HEK293 (cell line): ENCODE results near the gene PEX10.

ENCODE experiments used
- CTCF ChIA-PET: fragments of 350-600 bp; formaldehyde crosslinking; extraction: SDS; loops from one replicate; lab custom pipeline; 2021; ENCODE audit warnings: antibody characterized with exemption; lab: Yijun Ruan, JAX
- POLR2A ChIA-PET: fragments of 300-600 bp; formaldehyde crosslinking; extraction: SDS; loops from one replicate; lab custom pipeline; 2020; ENCODE audit warnings: antibody characterized with exemption, inconsistent platforms; lab: Yijun Ruan, JAX
- H3K27ac ChIP-seq: fragments of 200-500 bp; sonication (Bioruptor generic); 2 replicates; pipeline ENCODE4 v1.5.1; 2014; ENCODE audit warnings: low read depth, low read length, control low read depth, inconsistent platforms; ENCODE audit errors: extremely low read depth
- H3K36me3 ChIP-seq, 2 experiments: fragments of 200-500 bp in 1 of 2; sonication (Bioruptor generic) in 1 of 2; 1 replicate in 1 of 2; 2 replicates in 1 of 2; pipeline ENCODE4 v1.5.1; 2014 to 2017; ENCODE audit warnings: inconsistent platforms in 2 of 2, low read length in 2 of 2; ENCODE audit not compliant: control insufficient read depth in 2 of 2, insufficient read depth in 1 of 2
- H3K4me1 ChIP-seq: fragments of 200-500 bp; sonication (Bioruptor generic); 2 replicates; pipeline ENCODE4 v1.5.1; 2014; ENCODE audit warnings: mild to moderate bottlenecking, low read length, inconsistent platforms; ENCODE audit not compliant: control insufficient read depth, insufficient read depth
- H3K4me3 ChIP-seq: 2 replicates; pipeline ENCODE4 v1.5.1; 2011; ENCODE audit warnings: low read depth, mild to moderate bottlenecking, control low read depth, low read length, moderate library complexity
- H3K9me3 ChIP-seq: fragments of 200-500 bp; sonication (Bioruptor generic); 2 replicates; pipeline ENCODE4 v1.5.1; 2014; ENCODE audit warnings: low read depth, low read length, inconsistent platforms; ENCODE audit not compliant: control insufficient read depth, insufficient read depth
- KLF1 ChIP-seq: fragments of 450-650 bp; formaldehyde crosslinking; IDR thresholded peaks from 2 replicates; pipeline ENCODE4 v1.5.1; 2016; ENCODE audit warnings: missing biosample characterization, missing genetic modification characterization
- KLF9 ChIP-seq: fragments of 450-650 bp; formaldehyde crosslinking; IDR thresholded peaks from 2 replicates; pipeline ENCODE4 v1.5.1; 2016; ENCODE audit warnings: missing biosample characterization, missing genetic modification characterization, low read depth
- WT1 ChIP-seq: fragments of 450-650 bp; formaldehyde crosslinking; IDR thresholded peaks from 2 replicates; pipeline ENCODE4 v1.5.1; 2016; ENCODE audit warnings: missing biosample characterization, missing genetic modification characterization
- ZFHX2 ChIP-seq: fragments of 450-650 bp; formaldehyde crosslinking; conservative IDR thresholded peaks from 2 replicates; pipeline ENCODE4 v1.5.1; 2016; ENCODE audit warnings: missing biosample characterization, missing genetic modification characterization
- ZFP41 ChIP-seq: fragments of 450-650 bp; formaldehyde crosslinking; IDR thresholded peaks from 2 replicates; pipeline ENCODE4 v1.5.1; 2016; ENCODE audit warnings: missing biosample characterization, missing genetic modification characterization, borderline replicate concordance
- ZNF10 ChIP-seq: fragments of 450-650 bp; formaldehyde crosslinking; IDR thresholded peaks from 2 replicates; pipeline ENCODE4 v1.5.1; 2017; ENCODE audit warnings: missing biosample characterization, missing genetic modification characterization
- ZNF133 ChIP-seq: fragments of 450-650 bp; formaldehyde crosslinking; IDR thresholded peaks from 2 replicates; pipeline ENCODE4 v1.5.1; 2016; ENCODE audit warnings: missing biosample characterization, missing genetic modification characterization
- ZNF501 ChIP-seq: fragments of 450-650 bp; formaldehyde crosslinking; IDR thresholded peaks from 2 replicates; pipeline ENCODE4 v1.5.1; 2016; ENCODE audit warnings: missing biosample characterization, missing genetic modification characterization
- ZNF549 ChIP-seq: fragments of 450-650 bp; IDR thresholded peaks from 2 replicates; pipeline ENCODE4 v1.5.1; 2018; ENCODE audit warnings: missing biosample characterization, missing genetic modification characterization, mild to moderate bottlenecking, inconsistent platforms, moderate library complexity
- ZNF624 ChIP-seq: fragments of 450-650 bp; formaldehyde crosslinking; IDR thresholded peaks from 2 replicates; pipeline ENCODE4 v1.5.1; 2017; ENCODE audit warnings: missing biosample characterization, missing genetic modification characterization
- ZNF660 ChIP-seq: fragments of 450-650 bp; IDR thresholded peaks from 2 replicates; pipeline ENCODE4 v1.5.1; 2018; ENCODE audit warnings: missing biosample characterization, mild to moderate bottlenecking, missing genetic modification characterization
- TF ChIP-seq, protein P1 (sequence below): fragments of 450-650 bp; formaldehyde crosslinking; IDR thresholded peaks from 2 replicates; pipeline ENCODE4 v1.5.1; 2016; ENCODE audit warnings: missing biosample characterization, missing genetic modification characterization
- TF ChIP-seq, protein P2 (sequence below): fragments of 450-650 bp; formaldehyde crosslinking; IDR thresholded peaks from 2 replicates; pipeline ENCODE4 v1.5.1; 2016; ENCODE audit warnings: missing biosample characterization, missing genetic modification characterization
- TF ChIP-seq, protein P3 (sequence below): fragments of 450-650 bp; formaldehyde crosslinking; optimal IDR thresholded peaks from 2 replicates; pipeline ENCODE3; 2016; ENCODE audit warnings: missing biosample characterization, mild to moderate bottlenecking, missing genetic modification characterization
- TF ChIP-seq, protein P4 (sequence below): fragments of 450-650 bp; formaldehyde crosslinking; IDR thresholded peaks from 2 replicates; pipeline ENCODE4 v1.5.1; 2016; ENCODE audit warnings: missing biosample characterization, missing genetic modification characterization
- TF ChIP-seq, protein P5 (sequence below): fragments of 450-650 bp; formaldehyde crosslinking; IDR thresholded peaks from 2 replicates; pipeline ENCODE4 v1.5.1; 2016; ENCODE audit warnings: missing biosample characterization, missing genetic modification characterization
- TF ChIP-seq, protein P6 (sequence below): fragments of 450-650 bp; formaldehyde crosslinking; IDR thresholded peaks from 2 replicates; pipeline ENCODE4 v1.5.1; 2016; ENCODE audit warnings: missing biosample characterization, missing genetic modification characterization
- TF ChIP-seq, protein P7 (sequence below): fragments of 450-650 bp; formaldehyde crosslinking; IDR thresholded peaks from 2 replicates; pipeline ENCODE4 v1.5.1; 2017; ENCODE audit warnings: missing biosample characterization, mild to moderate bottlenecking, missing genetic modification characterization, moderate library complexity
- TF ChIP-seq, protein P8 (sequence below): fragments of 450-650 bp; formaldehyde crosslinking; conservative IDR thresholded peaks from 2 replicates; pipeline ENCODE4 v1.5.1; 2016; ENCODE audit warnings: low read depth, missing biosample characterization, missing genetic modification characterization

PEX10 gene

DNA sequence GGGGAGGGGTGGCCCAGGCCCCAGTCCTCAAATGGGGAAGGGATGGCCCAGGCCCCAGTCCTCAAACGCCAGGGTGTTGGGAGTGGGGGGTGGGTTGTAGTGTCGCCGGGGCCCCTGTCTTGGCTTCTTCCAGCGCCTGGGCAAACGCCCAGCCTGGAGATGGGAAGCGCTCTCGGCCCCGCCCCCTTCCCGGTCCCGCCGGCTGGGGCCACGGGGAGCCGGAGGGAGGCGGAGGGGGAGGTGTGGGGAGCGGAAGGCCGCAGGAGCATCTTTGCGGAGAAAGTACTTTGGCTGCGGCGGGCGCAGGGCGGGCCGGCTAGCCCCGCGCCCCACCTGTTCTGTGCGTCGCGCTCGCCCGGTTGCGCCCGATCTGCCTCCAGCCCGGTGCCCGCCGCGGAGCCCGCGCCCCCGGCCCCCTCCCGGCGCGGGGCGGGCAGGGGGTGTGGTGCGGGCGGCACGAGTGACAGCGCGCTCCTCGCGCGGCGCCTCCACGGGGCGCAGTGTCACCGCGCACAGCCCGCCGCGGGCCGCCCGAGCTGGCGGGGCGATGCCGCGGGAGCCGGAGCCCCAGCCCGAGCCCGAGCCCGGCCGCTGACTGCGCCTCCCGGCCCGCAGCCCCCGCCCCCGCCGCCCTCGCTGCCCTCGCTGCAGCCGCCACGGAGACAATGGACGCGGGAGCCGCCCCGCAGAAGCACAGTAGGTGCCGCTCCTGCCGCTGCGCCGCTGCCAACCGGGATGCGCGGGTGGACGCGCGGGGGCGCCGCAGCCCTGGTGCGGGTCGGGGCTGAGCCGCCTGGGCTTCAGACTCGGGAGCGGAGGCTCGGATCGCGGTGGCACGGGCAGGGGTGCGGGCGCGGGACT is 31.1 kb upstream of the PEX10 start:
- Histone ChIP-seq H3K36me3 (no peaks in the 10 kb centered on the region), H3K4me1 (no peaks in the 10 kb centered on the region), H3K27ac (no peak overlapping the region), H3K9me3 (no peaks in the 10 kb centered on the region), H3K4me3 (no peak overlapping the region)
- CTCF ChIA-PET: interaction anchor here (1.0 kb wide), 2 partner anchors 91 to 335 kb away, joined by 3 to 4 read pairs; no protein-coding TSS in a partner anchor
- POLR2A ChIA-PET: no interaction called here
- TF ChIP-seq ZFHX2 (tag by site-specific recombination) (peak; percentile 81), WT1 (tag by site-specific recombination) (no peak), ZNF501 (tag by site-specific recombination) (no peak), KLF9 (tag by site-specific recombination) (peak; percentile 61; the same call in 1 of the 2 replicates), KLF1 (tag by site-specific recombination) (no peak), ZNF660 (tag by site-specific recombination) (0 out of 2 replicates have a peak, but pooled peaks have one; percentile 26), ZNF133 (tag by site-specific recombination) (no peak), ZNF624 (tag by site-specific recombination) (no peak), ZFP41 (tag by site-specific recombination) (no peak), ZNF549 (tag by site-specific recombination) (no peak), ZNF10 (no peak)
- TF ChIP-seq, protein P1, sequence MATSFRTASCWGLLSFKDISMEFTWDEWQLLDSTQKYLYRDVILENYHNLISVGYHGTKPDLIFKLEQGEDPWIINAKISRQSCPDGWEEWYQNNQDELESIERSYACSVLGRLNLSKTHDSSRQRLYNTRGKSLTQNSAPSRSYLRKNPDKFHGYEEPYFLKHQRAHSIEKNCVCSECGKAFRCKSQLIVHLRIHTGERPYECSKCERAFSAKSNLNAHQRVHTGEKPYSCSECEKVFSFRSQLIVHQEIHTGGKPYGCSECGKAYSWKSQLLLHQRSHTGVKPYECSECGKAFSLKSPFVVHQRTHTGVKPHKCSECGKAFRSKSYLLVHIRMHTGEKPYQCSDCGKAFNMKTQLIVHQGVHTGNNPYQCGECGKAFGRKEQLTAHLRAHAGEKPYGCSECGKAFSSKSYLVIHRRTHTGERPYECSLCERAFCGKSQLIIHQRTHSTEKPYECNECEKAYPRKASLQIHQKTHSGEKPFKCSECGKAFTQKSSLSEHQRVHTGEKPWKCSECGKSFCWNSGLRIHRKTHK (tag by site-specific recombination): no peak
- TF ChIP-seq, protein P2, sequence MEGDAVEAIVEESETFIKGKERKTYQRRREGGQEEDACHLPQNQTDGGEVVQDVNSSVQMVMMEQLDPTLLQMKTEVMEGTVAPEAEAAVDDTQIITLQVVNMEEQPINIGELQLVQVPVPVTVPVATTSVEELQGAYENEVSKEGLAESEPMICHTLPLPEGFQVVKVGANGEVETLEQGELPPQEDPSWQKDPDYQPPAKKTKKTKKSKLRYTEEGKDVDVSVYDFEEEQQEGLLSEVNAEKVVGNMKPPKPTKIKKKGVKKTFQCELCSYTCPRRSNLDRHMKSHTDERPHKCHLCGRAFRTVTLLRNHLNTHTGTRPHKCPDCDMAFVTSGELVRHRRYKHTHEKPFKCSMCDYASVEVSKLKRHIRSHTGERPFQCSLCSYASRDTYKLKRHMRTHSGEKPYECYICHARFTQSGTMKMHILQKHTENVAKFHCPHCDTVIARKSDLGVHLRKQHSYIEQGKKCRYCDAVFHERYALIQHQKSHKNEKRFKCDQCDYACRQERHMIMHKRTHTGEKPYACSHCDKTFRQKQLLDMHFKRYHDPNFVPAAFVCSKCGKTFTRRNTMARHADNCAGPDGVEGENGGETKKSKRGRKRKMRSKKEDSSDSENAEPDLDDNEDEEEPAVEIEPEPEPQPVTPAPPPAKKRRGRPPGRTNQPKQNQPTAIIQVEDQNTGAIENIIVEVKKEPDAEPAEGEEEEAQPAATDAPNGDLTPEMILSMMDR (tag by site-specific recombination): peak; percentile 51; the same call in 1 of the 2 replicates
- TF ChIP-seq, protein P3, sequence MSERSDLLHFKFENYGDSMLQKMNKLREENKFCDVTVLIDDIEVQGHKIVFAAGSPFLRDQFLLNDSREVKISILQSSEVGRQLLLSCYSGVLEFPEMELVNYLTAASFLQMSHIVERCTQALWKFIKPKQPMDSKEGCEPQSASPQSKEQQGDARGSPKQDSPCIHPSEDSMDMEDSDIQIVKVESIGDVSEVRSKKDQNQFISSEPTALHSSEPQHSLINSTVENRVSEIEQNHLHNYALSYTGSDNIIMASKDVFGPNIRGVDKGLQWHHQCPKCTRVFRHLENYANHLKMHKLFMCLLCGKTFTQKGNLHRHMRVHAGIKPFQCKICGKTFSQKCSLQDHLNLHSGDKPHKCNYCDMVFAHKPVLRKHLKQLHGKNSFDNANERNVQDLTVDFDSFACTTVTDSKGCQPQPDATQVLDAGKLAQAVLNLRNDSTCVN: peak; percentile 30
- TF ChIP-seq, protein P4, sequence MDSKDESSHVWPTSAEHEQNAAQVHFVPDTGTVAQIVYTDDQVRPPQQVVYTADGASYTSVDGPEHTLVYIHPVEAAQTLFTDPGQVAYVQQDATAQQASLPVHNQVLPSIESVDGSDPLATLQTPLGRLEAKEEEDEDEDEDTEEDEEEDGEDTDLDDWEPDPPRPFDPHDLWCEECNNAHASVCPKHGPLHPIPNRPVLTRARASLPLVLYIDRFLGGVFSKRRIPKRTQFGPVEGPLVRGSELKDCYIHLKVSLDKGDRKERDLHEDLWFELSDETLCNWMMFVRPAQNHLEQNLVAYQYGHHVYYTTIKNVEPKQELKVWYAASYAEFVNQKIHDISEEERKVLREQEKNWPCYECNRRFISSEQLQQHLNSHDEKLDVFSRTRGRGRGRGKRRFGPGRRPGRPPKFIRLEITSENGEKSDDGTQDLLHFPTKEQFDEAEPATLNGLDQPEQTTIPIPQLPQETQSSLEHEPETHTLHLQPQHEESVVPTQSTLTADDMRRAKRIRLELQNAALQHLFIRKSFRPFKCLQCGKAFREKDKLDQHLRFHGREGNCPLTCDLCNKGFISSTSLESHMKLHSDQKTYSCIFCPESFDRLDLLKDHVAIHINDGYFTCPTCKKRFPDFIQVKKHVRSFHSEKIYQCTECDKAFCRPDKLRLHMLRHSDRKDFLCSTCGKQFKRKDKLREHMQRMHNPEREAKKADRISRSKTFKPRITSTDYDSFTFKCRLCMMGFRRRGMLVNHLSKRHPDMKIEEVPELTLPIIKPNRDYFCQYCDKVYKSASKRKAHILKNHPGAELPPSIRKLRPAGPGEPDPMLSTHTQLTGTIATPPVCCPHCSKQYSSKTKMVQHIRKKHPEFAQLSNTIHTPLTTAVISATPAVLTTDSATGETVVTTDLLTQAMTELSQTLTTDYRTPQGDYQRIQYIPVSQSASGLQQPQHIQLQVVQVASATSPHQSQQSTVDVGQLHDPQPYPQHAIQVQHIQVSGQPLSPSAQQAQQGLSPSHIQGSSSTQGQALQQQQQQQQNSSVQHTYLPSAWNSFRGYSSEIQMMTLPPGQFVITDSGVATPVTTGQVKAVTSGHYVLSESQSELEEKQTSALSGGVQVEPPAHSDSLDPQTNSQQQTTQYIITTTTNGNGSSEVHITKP: no peak
- TF ChIP-seq, protein P5, sequence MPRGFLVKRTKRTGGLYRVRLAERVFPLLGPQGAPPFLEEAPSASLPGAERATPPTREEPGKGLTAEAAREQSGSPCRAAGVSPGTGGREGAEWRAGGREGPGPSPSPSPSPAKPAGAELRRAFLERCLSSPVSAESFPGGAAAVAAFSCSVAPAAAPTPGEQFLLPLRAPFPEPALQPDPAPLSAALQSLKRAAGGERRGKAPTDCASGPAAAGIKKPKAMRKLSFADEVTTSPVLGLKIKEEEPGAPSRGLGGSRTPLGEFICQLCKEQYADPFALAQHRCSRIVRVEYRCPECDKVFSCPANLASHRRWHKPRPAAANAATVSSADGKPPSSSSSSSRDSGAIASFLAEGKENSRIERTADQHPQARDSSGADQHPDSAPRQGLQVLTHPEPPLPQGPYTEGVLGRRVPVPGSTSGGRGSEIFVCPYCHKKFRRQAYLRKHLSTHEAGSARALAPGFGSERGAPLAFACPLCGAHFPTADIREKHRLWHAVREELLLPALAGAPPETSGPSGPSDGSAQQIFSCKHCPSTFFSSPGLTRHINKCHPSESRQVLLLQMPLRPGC: no peak
- TF ChIP-seq, protein P6, sequence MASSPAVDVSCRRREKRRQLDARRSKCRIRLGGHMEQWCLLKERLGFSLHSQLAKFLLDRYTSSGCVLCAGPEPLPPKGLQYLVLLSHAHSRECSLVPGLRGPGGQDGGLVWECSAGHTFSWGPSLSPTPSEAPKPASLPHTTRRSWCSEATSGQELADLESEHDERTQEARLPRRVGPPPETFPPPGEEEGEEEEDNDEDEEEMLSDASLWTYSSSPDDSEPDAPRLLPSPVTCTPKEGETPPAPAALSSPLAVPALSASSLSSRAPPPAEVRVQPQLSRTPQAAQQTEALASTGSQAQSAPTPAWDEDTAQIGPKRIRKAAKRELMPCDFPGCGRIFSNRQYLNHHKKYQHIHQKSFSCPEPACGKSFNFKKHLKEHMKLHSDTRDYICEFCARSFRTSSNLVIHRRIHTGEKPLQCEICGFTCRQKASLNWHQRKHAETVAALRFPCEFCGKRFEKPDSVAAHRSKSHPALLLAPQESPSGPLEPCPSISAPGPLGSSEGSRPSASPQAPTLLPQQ (tag by site-specific recombination): no peak
- TF ChIP-seq, protein P7, sequence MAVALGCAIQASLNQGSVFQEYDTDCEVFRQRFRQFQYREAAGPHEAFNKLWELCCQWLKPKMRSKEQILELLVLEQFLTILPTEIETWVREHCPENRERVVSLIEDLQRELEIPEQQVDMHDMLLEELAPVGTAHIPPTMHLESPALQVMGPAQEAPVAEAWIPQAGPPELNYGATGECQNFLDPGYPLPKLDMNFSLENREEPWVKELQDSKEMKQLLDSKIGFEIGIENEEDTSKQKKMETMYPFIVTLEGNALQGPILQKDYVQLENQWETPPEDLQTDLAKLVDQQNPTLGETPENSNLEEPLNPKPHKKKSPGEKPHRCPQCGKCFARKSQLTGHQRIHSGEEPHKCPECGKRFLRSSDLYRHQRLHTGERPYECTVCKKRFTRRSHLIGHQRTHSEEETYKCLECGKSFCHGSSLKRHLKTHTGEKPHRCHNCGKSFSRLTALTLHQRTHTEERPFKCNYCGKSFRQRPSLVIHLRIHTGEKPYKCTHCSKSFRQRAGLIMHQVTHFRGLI (tag by site-specific recombination): no peak
- TF ChIP-seq, protein P8, sequence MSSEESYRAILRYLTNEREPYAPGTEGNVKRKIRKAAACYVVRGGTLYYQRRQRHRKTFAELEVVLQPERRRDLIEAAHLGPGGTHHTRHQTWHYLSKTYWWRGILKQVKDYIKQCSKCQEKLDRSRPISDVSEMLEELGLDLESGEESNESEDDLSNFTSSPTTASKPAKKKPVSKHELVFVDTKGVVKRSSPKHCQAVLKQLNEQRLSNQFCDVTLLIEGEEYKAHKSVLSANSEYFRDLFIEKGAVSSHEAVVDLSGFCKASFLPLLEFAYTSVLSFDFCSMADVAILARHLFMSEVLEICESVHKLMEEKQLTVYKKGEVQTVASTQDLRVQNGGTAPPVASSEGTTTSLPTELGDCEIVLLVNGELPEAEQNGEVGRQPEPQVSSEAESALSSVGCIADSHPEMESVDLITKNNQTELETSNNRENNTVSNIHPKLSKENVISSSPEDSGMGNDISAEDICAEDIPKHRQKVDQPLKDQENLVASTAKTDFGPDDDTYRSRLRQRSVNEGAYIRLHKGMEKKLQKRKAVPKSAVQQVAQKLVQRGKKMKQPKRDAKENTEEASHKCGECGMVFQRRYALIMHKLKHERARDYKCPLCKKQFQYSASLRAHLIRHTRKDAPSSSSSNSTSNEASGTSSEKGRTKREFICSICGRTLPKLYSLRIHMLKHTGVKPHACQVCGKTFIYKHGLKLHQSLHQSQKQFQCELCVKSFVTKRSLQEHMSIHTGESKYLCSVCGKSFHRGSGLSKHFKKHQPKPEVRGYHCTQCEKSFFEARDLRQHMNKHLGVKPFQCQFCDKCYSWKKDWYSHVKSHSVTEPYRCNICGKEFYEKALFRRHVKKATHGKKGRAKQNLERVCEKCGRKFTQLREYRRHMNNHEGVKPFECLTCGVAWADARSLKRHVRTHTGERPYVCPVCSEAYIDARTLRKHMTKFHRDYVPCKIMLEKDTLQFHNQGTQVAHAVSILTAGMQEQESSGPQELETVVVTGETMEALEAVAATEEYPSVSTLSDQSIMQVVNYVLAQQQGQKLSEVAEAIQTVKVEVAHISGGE (tag by site-specific recombination): no peak
